ENCODE data around the gene ATP8B1. TPM values are rescaled to one million over a fixed set of nuclear protein-coding genes. Genes with fewer than 3 reads are reported as not detected.

ATP8B1 gene
- total RNA-seq, 1 donor from 2014 or later: 13.1 TPM

GRCh38 chr18:57708288-57708687 lies 94.8 kb downstream of the ATP8B1 start:
- Histone ChIP-seq H3K4me3 (ENCODE audit: low read depth, low read length) (no peak overlapping the region), H3K27me3 (ENCODE audit: control insufficient read depth, insufficient read depth, low read length) (no peaks in the 10 kb centered on the region), H3K36me3 (ENCODE audit: control insufficient read depth, insufficient read depth, low read length) (no peaks in the 10 kb centered on the region)
- no peak for TF ChIP-seq CTCF (IDR thresholded peaks at IDR 0.05; ENCODE audit: insufficient read depth, low read length, poor library complexity, severe bottlenecking)
- DNase-seq (ENCODE audit: low read depth): no peak

- no peak for DNase-seq (ENCODE audit: low read depth)
- no peak for TF ChIP-seq CTCF (IDR thresholded peaks at IDR 0.05; ENCODE audit: insufficient read depth, low read length, poor library complexity, severe bottlenecking)
- H3K27me3 ChIP-seq (ENCODE audit: control insufficient read depth, insufficient read depth, low read length): no peaks in the 10 kb centered on the region
- H3K36me3 ChIP-seq (ENCODE audit: control insufficient read depth, insufficient read depth, low read length): no peaks in the 10 kb centered on the region
- H3K4me3 ChIP-seq (ENCODE audit: low read depth, low read length): no peak overlapping the region
Observed at GRCh38 chr18:57705832-57706595, 97.1 kb downstream of the ATP8B1 start.

GRCh38 chr18:57705011-57705410 lies 98.1 kb downstream of the ATP8B1 start:
- no peak for TF ChIP-seq CTCF (IDR thresholded peaks at IDR 0.05; ENCODE audit: insufficient read depth, low read length, poor library complexity, severe bottlenecking)
- Histone ChIP-seq H3K36me3 (ENCODE audit: control insufficient read depth, insufficient read depth, low read length) (no peaks in the 10 kb centered on the region), H3K4me3 (ENCODE audit: low read depth, low read length) (no peak overlapping the region), H3K27me3 (ENCODE audit: control insufficient read depth, insufficient read depth, low read length) (no peaks in the 10 kb centered on the region)
- no peak for DNase-seq (ENCODE audit: low read depth)

GRCh38 chr18:57698571-57699276 lies 104.4 kb downstream of the ATP8B1 start:
- Histone ChIP-seq H3K4me3 (ENCODE audit: low read depth, low read length) (no peak overlapping the region), H3K27me3 (ENCODE audit: control insufficient read depth, insufficient read depth, low read length) (no peaks in the 10 kb centered on the region), H3K36me3 (ENCODE audit: control insufficient read depth, insufficient read depth, low read length) (no peaks in the 10 kb centered on the region)
- DNase-seq (ENCODE audit: low read depth): no peak
- TF ChIP-seq CTCF (IDR thresholded peaks at IDR 0.05; ENCODE audit: insufficient read depth, low read length, poor library complexity, severe bottlenecking): no peak

GRCh38 chr18:57697426-57697825 lies 105.7 kb downstream of the ATP8B1 start:
- no peak overlapping the region for H3K4me3 ChIP-seq (ENCODE audit: low read depth, low read length)
- TF ChIP-seq CTCF (IDR thresholded peaks at IDR 0.05; ENCODE audit: insufficient read depth, low read length, poor library complexity, severe bottlenecking): no peak
- H3K27me3 ChIP-seq (ENCODE audit: control insufficient read depth, insufficient read depth, low read length): no peaks in the 10 kb centered on the region
- no peak for DNase-seq (ENCODE audit: low read depth)
- H3K36me3 ChIP-seq (ENCODE audit: control insufficient read depth, insufficient read depth, low read length): no peaks in the 10 kb centered on the region

All from kidney epithelial cell (primary cell).